Measurements from ENCODE around the gene CADM1.

CADM1 gene

DNA sequence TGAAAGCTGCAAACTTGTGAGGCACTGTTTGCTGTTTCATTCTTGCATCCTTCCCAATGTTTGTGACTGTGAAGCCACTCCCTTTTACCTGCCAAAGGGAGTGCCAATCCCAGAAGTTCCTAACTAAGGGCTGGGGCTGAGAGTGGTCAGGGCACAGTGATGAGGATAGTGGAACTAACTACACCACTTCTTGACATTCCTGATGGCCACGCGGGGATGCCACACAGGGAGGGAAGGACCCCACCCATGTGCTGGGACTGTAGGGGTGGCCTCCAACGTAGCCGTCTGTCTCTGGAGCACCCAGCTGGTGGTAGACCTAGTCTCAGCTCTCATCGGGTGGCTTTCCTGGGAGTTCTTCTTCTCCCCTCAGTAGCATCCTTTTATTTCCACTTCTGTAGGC is 335.5 kb downstream of the CADM1 start:
- no peak for FAIRE-seq

DNA sequence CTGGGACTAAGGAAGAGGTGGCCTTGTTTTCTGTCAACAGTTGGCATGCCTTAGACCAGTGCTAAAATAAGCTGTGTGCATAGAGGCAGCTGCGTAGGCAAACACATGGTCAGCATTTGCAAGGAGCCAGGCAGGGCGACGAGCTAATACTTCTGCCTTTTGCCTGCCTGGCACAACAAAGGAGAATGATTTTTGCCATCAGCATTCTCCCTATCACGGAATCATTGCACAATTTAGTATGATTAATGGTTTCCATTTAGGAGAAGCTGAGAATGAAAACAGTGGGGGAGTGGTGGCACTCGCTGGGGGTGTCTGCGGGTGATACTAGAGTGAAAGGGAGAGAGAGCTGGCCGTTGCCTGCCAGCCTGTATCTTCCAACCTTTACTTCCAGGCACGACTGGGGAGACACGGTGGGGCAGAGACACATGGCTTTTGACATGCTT is 336.0 kb downstream of the CADM1 start:
- no peak for FAIRE-seq

DNA sequence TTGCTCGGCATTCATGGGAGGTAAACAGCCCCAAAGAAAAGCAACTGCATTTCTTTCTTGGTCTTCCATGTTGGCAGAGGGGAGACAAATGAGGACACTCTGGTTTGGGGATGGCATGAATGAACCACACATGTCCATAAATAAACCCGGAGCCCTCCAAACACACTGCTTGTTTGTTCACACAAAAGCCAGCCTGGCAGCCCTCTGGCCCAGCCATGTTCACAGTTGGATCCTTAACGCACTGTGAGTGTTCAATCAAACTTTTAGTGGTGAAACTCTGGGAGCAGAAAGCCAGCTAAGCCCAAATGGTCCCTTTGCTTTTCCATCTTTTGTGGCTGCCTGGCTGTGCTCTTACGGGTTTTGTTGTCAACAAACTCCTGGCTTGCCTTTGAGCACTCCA is 336.8 kb downstream of the CADM1 start:
- FAIRE-seq, result no peak

DNA sequence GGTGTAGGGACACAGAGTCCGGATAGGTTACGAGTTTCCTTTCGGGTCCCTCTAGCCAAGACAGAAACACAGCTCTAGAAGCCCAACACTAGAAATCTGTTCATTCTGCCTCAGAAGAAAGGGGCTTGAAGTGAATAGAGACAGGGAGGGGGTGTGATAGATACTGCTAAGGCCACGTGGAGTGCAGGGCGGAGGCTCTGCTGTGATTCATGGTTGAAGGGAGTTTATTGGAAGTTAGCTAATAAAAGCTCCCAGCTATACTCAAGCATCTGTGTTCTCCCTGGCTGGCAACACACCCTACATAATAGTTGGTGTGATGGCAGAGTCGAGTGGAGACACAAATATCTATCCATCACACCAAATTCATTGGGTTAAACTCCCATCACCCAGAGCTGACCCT is 337.4 kb downstream of the CADM1 start:
- FAIRE-seq, result no peak

DNA sequence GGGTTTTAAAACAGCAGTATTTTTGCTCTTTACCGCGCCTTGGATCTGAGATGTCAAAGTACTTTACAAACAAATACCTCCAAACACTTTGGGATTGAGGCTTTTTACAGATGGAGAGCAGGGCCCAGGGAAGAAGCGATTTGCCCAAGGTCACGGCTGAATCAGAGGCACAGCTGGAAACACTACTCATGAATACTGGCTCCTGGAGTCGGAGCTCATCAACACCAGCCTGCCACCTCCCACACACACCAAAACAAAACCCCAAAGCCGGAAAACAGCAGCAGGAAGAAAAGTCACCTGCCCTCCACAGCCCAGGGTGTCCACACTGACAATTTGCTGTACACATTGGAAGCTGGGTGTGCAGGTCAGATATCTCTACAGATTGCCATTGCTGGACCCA is 339.4 kb downstream of the CADM1 start:
- FAIRE-seq, result no peak

DNA sequence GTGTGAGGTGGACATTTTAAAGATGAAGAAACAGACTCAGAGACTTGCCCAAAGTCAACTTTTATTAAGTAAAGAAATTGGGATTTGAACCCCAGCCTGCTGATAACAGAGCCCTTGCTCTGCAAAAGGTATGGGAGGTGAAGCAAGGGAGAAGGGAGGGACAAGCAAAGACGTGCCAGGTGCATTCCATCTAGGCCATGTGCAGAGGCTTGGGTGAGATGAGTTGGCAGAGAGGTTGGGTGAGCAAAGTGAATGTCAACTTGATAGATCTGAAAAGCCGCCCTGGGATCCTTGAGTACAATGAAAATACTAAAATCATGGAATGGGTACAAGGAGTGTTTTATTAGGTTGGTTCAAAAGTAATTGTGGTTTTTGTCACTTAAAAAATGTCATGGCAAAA is 341.3 kb downstream of the CADM1 start:
- FAIRE-seq, result no peak

DNA sequence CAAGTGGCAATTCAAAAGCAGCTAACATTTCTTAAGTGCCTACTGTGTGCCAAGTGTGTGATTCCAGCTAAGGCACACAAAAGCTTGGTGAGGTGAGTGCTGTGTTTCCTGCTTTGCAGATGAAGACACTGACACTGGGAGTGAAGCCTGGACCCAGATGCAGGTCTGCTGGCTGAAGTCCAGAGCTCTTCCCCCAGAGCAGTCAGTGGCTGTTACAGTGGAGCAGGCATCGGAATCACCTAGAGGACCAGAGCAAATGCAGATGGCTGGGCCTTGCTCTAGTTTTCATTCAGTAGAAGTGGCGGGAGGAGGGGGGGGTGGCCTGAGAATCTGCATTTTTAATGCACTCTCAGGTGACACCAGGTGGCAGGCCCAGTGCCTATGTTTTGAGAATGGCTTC is 342.3 kb downstream of the CADM1 start:
- no peak for FAIRE-seq

- no peak for FAIRE-seq
These were observed 345.0 kb downstream of the CADM1 start for GRCh38 chr11:115159207-115159606.

DNA sequence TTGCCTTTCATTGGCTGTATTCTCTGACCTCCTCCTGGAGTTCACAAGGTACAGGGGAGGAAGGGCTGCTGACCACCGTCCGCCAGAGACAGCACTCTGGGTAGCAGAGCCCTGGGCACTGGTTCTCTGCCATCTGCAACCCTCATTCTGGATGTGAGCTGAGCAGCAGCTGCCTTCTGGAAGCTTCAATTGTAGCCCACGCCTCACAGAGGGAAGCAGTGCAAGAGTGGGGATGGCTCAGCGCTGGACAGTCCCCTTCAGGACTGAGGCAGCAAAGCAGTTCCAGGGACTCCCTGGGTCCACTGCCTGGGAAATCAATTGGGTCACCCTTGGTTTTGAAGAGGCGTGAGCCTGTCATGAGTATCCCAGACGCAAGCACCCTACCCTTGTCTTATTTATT is 346.2 kb downstream of the CADM1 start:
- no peak for FAIRE-seq

- no peak for FAIRE-seq
These were observed 347.0 kb downstream of the CADM1 start for GRCh38 chr11:115157247-115157646.

DNA sequence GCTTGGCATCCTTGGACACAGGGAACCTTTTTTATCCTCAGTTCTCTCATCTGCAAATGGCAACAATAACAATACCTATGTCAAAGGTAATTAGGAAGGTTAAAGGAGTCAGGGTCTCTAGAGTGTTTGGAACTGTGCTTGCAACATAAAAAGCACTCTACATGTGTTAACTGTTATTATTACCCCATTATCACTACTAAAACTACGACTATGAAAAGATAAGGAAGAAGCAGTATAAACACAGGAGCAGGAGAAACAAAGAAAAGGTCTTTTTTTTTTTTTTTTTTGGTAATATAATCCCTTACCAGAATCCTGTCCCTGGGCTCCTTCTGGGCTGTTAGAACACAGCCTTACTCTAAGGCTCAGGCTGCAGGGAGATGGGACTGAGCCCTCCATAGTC is 348.2 kb downstream of the CADM1 start:
- FAIRE-seq, result no peak

DNA sequence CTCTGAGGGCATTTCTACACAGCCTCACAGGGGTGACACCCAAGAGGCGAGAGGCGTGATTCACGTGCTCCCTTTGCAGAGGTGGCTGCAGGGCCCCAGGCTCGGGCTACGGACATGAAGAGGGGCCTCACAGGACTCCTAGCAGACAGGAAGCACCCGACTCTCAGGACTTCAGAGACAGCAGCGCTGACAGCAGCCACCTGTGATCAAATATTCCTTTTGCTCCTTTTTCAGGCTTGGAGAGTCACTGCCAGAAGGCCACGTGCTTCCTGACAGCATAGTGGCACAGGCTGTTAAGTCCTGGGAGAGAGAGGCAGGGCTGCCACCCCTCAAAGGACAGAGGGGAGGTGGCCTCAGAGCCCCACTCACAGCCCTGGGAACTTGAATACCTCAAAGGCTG is 348.9 kb downstream of the CADM1 start:
- FAIRE-seq, result no peak

DNA sequence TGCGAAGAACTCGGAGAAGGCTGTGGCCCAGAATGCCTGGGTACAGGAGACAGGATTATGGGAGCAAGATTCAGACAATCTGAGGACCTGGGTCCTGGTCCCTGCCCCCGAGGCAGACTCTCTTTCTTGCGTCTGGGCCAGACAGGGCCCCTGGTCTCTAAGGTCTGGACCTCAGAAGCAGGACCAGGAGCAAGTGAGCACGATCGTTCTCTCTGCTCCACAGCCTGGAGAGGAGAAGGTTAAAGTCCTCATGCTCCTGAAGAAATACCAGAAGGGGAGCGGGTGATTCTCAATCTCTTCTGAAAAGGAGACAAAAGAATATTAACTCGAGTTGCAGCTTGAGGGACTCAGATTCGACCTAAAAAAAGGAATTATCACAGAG is 349.9 kb downstream of the CADM1 start:
- no peak for FAIRE-seq

DNA sequence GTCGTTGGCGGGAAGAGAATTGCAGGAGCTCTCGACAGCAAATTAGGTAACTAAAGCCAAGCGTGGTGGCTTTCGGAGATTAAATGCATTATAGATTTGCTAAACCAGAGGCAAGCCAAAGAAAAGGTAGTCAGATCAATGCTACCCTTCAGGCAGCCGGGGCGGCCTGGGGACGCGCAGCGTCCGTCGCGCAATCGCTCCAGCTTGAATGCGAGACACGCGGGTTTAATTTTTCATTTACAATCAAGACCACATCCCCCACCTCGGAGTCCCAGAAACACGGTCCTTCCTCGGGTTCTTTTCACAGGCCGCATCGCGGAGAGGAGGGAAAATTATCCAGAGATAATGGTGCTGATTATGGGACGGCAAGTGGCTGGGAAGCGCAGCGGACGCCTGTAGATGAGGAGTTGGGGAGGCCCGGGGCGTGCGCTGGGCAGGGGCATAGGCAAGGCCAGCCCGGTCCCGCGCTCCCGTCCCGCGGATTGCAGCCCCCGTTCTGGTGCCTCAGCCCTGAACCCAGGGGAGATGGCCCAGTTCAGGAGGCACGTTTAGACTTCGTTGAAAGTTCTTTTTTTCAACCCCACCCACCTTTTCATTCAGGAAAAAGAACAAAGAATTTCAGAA is 350.4 kb downstream of the CADM1 start:
- no peak for FAIRE-seq

DNA sequence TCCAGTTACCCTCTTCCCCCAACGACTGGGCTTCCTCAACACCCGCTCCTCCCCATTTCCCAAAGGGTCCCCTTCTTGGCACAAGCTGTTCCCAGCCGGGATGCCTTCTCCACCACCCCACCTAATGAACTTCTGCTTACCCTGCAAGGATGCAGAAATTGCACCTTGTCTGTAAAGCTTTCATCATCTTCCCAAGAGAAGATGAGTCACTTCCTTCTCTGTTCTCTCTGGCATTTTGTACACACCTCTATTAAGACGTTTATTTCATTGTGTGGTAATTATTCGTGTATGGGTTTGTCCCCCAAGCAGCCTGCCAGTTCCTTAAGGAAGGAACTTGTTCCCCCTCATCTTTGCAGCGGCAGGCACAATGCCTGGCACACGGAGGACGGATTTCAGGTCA is 351.1 kb downstream of the CADM1 start:
- FAIRE-seq, result no peak

DNA sequence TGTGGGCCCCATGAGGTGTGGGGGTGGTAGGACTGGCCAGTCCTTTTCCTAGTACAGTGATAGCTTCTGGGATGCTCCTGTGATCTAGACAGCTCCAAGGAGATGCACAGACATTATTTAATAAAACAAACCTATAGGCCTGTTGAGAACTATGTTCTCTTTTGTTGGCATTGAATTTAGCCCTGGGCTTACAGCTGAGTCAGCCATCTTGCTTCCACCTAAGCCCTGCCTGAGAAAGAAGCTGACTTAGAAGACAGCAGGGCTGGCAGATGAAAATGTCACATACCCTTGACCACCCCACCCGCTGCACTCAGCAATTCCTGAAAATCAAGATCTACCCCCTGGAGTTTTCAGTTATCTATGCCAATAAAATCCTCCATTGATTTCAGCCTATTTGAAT is 353.2 kb downstream of the CADM1 start:
- no peak for FAIRE-seq

DNA sequence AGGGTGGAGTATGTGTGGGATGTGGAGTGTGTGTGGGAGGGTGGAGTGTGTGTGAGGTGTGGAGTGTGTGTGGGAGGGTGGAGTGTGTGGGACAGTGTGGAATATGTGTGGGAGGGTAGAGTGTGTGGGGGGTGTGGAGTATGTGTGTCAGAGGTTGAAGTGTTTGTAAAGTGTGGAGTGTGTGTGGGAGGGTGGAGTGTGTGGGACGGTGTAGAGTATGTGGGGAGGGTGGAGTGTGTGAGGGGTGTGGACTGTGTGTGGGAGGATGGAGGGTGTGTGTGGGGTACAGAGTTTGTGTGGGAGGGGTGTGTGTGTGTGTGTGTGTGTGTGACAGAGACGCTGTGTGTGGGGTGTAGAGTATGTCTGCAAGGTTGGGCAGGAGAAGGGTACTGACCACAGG is 355.5 kb downstream of the CADM1 start:
- no peak for FAIRE-seq

DNA sequence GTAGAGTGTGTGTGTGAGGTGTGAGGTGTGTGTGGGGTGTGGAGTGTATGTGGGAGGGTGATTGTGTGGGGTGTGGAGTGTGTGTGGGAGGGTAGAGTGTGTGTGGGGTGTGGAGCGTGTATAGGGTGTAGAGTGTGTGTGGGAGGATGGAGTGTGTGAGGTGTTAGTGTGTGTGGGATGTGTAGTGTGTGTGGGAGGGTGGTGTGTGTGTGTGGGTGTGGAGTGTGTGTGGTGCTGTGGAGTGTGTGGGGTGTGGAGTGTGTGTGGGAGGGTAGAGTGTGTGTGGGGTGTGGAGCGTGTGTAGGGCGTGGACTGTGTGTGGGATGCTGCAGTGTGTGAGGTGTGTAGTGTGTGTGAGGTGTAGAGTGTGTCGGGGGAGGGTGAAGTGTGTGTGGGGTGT is 356.1 kb downstream of the CADM1 start:
- FAIRE-seq, result no peak

- FAIRE-seq, result no peak
These were observed 356.9 kb downstream of the CADM1 start for GRCh38 chr11:115147243-115147807.

DNA sequence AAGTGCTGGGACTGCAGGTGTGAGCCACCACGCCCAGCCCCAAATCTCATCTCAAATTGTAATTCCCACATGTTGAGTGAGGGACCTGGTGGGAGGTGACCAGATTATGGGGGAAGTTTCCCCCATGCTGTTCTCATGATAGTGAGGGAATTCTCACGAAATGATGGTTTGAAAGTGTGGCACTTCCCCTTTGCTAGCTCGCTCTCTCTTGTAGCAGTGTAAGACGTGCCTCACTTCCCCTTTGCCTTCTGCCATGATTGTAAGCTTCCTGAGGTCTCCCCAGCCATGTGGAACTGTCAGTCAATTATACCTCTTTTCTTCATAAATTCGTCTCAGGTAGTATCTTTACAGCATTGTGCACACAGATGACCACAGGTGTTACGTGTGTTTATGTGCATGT is 357.8 kb downstream of the CADM1 start:
- no peak for FAIRE-seq

DNA sequence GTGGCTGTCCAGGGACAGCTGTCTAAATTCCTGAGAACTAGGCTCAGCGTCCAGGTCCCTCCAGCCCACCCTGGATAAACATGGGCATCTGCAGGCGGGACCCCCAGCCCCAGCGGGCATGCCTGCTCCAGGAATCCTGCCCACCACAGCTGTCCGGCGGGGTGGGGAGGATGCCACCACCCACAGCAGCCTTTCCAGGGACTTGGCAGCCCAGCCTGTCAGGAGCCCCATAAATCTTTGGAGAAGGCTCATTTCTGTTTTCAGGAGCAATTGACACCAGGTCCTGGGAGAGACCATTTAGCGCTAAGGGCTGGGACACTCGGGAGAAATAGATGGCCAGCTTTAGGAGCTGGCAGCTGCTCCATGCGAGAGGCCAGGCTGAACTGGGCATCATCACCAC is 358.9 kb downstream of the CADM1 start:
- no peak for FAIRE-seq

- FAIRE-seq, result no peak
These were observed 359.3 kb downstream of the CADM1 start for GRCh38 chr11:115144914-115145313.

DNA sequence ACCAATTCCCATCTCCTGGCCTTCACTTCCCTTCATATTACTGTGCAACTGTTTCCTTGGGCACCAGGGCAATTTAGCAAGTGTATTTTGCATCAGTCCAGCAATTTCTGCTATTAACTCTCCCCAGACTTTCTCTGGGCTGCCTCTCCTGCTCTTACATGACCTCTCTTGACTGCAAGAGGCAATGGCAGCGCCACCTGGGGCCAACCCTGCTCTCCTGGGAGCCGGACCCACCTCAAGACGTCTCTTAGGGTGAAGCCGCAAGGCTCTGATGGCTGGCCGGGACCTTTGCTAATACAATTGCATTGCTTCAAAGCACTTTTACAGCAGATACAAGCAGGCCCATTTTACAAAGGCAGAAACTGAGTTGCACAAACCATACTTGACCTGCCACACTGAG is 360.2 kb downstream of the CADM1 start:
- FAIRE-seq, result no peak

DNA sequence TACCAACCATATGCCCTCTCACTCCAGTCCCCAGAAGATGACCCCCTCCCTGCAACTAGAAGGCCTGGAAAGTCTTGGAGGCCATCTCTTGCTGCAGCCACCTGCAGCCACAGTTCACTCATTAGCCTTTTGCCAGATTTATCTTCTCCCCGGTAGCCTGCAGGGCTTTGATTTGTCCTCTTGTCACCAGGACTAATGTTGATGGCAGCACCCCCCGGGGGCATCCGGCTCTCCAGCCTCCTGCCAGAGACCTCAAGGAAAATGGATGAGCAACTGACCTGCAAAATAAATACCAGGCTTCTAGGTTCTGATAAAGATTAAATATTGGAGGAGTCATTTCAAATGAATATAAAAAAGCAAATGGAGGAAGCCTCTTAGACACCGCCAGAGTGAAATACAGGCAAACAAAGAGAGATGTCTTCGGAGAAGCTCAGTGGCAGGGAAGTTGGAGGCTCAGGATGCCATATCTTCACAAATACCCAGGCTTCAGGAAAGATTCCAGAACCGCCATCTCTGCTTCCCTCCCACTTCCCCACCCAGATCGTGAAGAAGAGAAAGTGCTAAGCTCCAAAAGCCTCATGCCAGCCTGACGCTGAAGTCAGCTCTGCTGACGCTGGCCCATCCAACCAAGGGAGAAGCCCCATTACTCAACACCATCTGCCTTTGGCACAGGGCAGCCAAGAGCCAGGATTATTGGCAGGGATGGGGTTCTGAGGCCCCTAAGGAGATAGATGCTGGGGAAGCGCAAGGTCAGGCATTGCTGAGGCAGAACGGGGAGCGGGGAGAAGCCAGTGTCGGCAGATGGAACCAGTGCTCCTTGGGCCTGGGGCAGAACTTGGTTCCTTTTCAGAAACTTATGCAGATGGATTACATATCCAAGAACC is 362.7 kb downstream of the CADM1 start:
- no peak for FAIRE-seq

All from A204.1 (cell line).